ENCODE results near the gene LAMA4.

LAMA4 gene

DNA sequence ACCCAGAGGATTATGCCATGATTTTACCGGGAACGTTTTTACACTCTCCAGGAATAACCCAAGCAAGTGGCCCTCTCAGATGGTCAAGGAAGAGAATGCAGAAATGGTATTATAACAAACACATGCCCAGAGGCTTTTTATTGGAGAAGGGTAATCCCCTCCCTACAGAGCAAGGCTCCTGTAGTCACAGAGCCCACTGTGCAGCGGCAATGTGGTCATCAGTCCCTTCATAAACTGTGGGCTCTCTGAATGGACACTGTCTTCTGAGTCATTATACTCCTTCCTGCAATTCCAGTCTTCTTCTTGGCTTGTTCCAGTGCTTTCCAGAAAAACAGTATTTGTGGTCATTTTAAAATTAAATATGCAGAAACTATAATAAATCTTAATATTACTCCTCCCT is 74.7 kb downstream of the LAMA4 start:
- no peak for DNase-seq

DNA sequence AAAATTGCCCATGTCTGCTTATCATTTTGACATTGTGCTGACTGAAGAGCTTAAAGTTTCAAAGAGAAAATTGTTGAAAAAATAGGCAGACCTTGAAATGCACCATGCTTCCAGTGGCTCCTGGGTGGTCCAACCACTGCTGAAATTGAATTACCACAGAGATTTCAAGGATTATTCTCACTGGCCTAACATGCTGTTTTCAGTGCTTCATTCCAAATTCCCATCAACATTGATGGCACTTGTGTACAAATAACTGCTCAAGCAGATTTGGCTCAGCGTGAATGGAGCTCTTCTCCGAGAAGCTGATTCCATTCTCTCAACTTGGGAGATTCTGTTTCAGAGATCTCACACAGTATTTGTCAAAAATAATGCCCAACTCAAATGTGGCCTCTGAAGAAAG is 75.5 kb downstream of the LAMA4 start:
- no peak for DNase-seq

DNA sequence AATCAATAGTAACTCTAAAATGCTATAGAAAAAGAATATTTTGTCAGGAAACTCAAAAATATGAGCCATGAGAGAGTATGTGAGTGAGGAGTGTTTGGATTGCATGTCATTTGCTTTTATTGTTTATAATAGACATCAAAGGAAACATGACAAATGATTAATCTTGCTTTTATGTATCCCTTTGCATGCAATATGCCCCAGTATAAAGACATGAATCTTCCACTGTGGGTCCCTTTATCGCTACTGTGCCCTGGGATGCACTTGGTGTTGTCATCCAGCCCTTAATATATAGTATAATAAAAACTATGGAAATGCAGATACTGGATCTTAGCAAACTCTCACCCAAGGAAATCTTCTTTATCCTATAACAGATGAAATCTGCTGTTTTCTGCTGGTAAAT is 77.3 kb downstream of the LAMA4 start:
- DNase-seq = no peak

DNA sequence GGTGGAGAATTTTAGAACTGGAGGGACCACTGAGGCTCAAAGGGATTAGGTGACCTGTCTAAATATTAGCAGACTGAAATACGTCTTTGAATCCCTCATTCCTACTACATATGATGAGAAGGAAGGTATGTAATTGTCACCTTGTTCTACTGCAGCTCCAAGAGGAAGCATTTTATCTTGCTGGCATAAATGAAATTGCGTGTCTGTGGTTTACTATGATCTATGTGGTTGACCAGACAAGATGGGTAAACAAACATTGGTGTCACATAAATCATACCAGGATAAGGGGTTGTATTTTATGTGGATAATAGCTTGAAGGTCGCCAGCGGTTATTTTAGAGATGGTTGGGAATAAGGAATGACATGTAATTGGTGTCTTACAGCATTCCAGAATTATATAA is 78.2 kb downstream of the LAMA4 start:
- peak; percentile 63 for DNase-seq

DNA sequence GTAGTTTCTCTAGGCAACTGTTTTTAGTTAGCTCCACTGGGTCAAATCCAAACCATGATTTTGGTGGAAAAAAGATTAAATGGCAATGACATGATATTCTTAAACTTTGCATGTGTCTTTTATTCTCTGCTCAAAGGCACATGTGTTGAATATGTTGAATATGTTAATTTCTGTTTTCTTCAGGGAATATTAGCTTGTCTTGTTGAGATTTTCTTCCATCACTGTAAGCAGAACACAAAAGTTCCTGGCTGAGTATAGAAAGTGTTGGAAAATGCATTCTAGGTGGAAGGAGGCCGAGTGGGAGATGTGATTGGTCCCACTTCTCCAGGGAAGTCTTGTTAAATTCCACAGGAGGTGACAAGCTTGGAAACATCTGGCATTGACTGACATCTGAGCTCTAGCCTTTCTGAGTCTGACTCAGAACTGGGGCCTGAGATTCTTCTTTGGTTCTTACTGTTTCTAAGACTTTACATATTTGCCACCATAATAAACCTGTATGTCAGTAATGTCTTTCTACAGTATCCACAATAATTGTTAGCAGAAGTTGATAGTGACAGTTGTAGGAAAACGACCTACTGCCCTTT is 81.1 kb downstream of the LAMA4 start:
- DNase-seq = no peak

DNA sequence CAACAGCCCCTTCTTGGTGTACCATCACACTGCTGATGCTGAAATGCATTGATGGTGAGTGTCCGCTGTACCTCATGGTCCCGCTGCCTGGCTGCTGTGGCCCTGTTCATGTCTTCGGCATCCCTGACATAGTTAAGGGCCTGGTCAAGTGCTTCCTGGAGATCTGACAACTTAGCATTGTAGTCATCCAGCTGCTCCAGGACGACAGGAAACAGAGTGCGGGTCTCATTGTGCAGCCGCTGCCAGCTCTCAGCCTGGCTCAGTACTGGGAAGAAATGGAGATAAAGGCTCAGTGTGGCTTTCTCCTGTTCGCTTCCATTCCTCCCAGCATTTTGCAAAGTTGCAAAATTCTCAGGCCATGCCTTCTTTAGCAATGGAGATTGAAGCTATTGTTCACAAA is 81.8 kb downstream of the LAMA4 start:
- no peak for DNase-seq

DNA sequence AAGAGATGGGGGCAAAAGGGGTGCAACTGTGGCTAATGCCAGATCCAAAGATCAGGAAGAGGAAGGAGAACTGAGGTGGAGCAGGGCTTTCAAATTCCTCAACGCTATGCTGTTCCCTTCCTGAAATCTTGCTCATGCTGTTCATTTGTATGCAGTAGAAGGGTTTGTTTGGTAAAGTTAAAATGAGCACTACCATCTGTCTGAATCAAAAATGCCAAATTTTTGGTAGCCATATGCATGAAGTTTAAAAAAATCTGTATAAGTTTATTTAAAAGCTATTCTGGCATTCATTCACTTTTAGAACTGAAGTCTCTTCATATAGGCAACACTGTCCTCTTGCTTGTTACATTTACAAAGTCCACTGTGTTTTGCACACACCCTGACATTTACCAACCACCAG is 84.8 kb downstream of the LAMA4 start:
- DNase-seq = no peak

DNA sequence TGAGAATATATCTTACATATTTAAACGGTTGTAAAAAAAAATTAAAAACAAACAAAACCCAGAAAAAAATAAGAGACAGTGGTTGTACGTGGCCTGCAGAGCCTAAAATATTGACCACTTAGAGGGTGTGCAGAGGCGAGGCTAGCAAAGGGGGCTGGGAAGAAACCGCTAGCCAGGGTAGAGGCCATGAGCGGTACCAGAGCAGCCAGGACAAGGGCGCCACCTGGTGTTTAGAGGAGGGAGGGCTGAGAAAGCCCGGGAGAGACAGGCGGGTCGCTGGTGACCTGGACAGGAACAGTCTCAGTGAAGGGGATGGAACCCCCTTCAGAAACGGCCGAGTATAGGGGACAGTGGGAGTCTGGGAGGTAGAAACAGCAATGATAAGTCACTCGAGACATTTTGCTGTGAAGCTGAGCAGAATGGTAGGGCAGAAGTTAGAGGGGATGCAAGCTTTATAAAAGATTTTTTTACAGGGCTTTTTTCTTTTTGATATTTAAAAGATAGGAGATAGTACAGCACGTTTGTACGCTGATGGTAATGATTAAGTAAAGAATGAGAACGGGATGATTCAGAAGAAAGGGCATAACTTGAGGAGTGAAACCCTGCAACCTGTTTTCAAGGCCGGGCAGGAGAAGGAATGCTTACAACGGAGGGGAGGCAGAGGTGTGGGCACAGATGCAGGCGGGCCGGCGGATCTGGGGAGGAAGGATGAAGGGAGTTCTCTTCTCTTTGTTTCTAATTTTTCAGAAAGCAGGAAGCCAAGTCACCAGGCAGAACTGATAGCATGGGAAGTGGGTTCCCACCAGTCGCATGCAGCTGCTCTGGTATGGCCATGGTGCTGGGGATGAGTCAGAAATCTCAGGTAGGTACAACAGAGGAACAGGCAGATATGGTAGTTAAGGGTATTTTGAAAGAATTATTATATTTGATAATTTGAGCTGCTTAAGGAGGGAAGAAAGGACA is 90.8 kb downstream of the LAMA4 start:
- peak; percentile 57 for DNase-seq

DNA sequence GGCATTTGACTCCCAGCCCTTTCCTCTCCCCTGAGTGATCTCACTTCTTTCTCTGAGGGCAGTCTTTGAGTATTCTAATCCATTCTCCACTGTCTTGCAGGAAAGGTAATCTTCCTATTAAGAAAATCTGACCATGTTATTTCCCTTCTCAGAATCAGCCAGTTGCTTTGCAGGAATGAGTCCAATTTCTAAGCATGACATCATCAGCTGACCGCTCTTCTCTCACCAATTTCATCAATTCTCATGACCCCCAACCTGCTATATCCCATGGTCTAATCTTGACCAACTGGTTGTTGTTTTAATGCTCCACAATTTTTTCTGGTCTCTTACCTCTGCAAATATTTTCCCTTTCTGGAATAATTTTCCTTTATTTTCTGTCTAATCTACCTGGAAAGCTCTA is 93.6 kb downstream of the LAMA4 start:
- DNase-seq = no peak

DNA sequence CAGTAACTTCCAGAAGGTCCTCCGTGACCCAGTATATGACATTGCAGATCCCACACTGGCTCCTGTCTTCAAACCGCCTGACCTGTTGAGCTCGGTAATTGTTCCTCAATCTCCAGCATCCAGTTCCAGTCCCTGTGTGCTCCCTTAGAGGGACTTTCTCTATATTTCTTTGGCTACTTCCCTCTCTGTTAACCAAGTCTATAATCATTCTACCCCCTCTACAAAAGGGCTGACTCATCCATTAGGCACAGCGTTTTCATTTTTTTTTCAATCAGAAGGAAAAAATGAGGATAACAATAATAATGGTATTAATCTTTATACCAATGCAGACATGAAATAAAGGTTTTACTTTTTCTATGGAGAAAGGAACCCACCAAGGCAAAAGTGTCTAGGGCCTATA is 97.7 kb downstream of the LAMA4 start:
- no peak for DNase-seq

DNA sequence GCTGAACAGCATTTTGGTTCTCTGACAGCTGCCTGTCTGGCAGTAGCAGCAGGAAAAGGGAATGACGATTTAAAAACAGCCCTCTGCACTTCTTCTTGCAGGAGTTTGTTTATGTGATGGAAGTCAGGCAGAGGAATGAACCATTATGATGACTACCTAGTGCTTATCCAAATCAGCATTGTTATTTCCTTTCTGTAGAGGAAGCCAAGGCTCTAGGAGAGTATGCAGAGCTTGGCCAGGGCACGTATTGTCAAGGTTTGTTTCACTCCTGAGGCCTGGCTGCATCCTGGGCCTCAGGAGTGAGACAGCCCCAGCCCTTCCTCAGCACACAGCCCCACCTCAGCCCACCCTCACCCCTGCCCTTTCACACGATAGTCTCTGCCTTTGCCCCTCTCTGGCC is 98.5 kb downstream of the LAMA4 start:
- no peak for DNase-seq

DNA sequence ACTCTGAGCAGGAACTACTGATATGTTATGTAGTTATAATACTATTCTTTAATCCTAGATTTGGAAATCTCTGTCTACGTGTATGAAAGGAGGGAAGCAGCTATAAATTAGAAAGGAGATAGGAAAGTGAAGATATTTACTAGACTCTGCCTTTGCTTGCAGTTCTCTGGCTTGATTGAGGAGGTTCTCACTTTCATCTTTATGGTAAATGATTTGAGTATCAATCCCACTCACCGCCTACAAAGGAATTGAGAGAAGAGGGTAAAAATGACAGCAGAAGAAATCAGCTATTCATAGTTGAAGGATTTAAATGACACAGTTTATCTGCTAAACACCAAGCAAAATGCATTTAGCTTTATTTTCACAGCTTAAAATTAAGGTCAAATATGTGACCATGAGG is 99.7 kb downstream of the LAMA4 start:
- DNase-seq = no peak

DNA sequence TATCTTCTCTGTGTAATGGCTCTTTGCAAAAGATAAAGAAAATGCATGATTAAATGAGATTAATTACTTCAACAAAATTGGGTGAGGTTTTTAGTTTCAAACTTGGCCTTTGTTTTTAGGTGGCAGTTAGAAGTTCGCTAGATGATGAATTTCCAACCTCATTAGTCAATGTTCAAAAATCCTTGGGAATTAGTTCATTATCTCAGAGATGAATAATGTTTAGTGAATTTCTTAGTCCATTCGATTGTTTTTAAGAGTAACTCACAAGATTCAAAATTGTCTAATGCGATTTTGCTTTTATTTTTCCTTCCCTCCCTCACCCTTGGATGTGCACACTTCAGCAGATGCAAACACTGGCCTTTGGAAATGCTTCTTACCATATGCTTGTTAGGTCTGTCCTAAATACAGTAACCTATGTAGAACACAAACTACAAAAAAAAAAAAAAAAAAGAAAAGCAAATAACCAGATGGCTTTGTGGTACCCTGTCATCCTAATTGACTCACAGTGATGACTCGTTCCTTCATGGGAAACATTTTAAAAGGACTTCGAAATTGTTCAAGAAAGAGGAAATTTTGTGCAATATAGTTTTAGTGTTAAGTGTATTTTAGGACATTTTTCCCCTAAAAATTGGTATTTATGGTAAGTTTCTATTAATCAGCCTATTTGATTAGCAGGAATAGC is 100.3 kb downstream of the LAMA4 start:
- no peak for DNase-seq

DNA sequence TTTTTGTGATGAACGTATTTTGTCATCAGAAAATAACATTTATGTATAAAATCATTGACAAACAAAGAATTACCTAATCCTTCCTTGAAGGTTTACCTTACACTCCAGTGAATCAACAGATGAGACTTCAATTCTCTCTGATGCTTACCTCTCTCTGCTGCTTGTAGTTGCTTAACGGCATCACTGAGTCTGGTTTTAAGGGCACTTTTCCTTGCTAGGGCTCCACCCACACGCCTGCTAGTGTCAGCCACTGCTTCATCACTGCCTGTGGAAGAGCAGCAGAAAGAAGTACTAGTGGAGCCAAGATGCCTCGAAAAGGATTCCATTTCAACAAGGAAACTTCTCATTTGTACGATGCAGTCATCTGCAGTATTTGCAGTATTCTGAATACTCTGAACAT is 104.0 kb downstream of the LAMA4 start:
- peak; percentile 55 for DNase-seq

DNA sequence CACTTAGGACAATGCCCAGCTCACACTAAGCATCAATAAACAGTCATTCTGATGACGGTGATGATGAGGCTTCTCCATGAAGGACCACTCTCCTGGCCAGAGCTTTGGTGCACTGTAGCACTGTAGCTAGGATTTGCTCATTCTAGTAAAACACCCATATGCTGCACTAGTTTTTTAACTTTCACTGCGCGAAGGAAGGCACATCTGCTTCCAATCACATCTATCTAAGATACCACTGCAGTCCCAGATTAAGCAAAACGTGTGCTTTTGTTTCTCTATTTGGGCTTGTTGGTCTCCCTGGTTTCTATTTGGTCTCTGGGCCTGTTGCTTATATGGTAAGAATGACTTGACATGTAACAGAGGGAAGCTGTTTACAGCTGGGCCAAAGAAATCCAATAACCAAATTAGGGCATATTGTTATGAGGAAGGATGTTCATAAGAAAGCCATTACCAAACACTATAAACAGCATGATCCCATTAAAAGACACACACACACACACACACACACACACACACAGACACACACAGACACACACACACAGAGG is 104.6 kb downstream of the LAMA4 start:
- DNase-seq = peak; percentile 31

DNA sequence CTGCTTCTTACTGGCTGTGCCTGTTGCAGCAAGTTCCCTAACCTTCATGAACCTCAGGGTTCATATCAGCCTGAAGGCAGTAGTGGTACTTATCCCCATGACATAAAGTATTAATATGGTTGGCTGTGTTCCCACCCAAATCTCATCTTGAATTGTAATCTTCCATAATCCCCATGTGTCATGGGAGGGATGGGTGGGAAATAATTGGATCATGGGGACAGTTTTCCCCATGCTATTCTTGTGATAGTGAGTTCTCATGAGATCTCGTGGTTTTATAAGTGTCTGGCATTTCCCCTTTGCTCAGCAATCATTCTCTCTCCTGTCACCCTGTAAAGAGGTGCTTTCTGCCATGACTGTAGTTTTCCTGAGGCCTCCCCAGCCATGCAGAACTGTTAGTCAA is 105.1 kb downstream of the LAMA4 start:
- no peak for DNase-seq

DNA sequence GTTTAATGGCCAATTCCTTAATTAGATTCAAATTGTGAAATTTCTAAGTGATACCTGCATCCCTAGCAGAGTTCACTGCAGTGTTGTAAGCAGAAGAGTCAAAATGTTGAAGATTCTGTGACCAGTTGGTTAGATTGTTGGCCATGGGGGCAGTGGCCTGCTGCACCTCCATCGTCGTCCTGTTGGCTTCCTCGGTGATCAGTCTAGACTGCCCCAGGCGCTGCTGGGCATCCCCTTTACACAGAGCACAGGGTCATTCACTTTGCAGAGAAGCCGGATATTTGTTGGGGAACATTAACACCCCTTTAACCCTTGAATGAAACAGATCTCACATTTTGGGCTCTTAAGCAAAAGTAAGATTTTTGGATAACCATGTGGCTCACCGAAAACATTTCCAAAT is 106.3 kb downstream of the LAMA4 start:
- DNase-seq = no peak

DNA sequence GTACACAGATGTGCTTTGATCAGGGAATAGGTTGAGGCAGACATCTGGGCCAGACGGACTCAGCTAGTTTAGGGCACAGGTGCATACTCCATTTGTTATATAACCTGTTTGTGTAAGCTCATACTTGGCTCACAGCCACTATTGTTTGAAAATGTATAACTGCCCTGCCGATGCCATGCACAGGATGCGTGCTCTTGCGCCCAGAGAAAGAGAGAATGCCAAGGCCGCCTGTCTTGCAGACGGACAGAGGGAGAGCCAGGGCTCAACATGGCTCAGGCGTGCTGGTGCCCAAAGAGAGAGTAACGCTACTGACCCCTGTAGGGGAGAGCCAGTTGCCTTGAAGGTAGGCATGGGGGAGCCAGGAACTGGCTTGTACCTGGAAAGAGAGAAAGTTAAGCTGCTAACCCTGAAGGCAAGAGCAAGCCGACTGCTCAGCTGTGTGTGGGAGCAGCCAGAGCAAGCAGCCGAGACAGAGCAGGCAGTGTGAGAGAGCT is 109.2 kb downstream of the LAMA4 start:
- peak; percentile 64 for DNase-seq

DNA sequence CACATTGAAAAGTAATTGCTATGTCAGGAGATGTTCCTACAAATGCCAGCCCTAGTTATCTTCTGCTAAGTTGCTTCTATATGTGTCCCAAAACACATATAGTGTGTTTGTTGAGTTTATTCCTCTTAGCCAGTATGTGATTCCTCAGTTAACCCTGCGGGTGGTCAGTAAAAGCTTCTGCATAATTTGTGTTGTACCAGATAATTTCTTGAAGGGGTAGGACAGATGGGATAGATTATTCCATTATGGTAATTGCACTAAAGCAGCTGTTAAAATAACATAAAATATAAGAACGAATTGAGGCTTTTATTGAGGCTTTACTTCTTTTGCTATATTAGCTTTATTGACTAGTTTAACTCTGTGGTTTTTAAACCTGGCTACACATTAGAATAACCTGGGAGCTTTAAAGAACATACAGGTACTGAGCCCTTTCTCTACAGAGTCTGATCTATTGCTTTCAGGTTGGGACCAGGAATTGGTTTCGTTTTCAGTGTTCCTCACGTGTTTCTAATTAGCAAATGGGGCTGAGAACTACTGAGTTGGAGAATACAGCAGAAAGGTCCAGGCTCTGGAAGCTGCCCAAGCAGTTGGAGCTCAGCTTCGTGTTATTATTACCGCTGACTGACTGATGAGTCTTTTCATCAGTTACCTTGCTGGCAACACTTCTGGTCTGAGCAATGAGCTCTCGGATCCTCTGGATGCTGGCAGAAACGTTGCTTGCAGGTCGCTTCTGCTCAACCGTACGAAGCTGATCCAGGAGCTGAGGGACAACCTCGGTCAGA is 110.0 kb downstream of the LAMA4 start:
- peak; percentile 85 for DNase-seq

DNA sequence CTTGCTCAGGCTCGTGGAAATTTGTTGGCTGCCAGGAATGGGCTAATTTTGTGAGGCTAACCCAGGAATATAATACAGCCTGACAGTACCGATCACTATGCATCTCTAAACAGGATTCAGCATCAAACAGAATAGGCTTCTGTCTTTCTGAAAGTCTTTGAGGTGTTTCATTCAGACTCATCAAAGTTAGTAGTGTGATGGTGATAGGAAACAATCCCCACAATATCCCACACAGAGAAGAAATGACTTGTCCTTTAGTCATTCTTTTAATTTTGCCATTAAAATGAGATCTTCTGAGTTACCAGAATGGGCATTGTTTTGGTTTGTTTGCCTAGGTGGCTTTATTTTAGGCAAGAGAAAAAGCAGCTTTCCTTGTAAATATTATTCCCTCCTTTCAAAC is 112.7 kb downstream of the LAMA4 start:
- DNase-seq = no peak

DNA sequence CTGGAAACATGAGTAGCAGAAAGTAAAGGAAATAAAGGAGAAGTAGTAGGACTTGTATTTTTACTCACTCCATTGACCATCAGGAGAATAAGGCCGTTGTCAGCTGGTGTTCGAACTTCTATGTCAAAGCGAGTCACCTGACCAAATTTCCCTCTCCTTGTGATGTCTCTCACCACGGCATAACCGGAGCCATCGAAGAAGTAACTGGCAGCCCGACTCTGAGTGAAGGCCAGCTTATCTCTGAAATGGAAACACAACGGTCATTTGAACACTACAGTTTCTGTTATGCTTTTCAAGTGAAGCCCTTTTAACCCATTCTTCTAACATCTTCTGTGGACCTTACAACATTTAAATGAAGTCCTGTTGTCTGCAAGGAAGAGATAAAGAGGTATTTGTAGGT is 115.3 kb downstream of the LAMA4 start:
- DNase-seq = no peak

DNA sequence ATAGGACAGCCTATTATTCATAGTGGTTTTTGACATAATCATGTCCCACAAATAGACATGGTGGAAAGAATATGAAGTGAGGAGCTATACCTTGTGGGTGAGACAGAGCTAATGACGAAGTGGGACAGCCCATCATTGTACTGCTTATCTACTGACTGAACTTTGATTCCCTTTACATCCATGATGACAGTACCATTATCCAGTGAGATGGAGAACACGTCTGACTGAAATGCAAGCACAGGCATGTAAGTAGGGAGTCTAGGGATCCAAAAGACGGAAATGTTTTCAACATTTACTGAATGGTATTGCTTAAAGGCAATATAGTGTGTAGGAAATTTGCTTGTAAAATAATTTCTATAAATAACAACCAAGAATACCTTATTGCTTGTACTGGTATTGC is 123.5 kb downstream of the LAMA4 start:
- no peak for DNase-seq

DNA sequence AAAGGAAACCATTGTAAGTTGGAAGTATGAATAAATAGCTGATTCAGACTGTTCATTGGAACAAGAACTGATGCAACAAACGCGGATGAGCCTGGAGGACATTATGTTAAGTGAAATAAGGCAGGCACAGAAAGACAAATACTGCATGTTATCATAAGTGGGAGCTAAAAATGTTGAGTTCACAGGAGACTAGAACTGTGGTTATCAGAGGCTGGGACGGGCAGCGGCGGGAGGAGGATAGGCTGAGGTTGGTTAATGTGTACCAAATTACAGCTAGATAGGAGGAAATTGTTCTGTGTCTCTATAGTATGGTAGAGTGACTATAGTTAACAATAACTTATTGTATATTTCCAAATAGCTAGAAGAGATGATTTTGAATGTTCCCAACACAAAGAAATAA is 126.2 kb downstream of the LAMA4 start:
- no peak for DNase-seq
